ENCODE measurements around the gene LAMC3.

Gene LAMC3

DNA sequence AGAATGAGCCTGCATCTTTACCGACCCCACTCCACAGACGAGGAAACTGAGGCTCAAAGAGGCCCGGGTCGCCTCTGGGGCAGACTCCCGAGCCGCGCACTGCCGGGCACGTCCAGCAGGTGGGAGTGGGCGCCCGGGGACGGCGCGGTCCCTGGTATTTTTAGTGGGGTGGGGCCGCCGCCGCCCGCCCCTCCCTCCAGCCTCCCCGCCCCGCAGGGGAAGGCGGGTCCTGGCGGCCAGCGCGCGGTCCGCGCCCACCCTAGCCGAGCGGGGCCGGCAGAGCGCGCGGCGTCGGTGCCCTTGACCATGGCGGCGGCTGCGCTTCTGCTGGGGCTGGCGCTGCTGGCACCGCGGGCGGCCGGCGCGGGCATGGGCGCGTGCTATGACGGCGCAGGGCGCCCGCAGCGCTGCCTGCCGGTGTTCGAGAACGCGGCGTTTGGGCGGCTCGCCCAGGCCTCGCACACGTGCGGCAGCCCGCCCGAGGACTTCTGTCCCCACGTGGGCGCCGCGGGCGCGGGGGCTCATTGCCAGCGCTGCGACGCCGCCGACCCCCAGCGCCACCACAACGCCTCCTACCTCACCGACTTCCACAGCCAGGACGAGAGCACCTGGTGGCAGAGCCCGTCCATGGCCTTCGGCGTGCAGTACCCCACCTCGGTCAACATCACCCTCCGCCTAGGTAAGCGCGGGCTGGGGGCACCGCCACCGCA lies at the start of gene LAMC3:
LAMC3 (plus strand) TSS at position 266 of the 710 bp plus-strand sequence; CDS start at position 307, 41 bp downstream.
- no peak for DNase-seq (ENCODE audit: low read depth)

DNA sequence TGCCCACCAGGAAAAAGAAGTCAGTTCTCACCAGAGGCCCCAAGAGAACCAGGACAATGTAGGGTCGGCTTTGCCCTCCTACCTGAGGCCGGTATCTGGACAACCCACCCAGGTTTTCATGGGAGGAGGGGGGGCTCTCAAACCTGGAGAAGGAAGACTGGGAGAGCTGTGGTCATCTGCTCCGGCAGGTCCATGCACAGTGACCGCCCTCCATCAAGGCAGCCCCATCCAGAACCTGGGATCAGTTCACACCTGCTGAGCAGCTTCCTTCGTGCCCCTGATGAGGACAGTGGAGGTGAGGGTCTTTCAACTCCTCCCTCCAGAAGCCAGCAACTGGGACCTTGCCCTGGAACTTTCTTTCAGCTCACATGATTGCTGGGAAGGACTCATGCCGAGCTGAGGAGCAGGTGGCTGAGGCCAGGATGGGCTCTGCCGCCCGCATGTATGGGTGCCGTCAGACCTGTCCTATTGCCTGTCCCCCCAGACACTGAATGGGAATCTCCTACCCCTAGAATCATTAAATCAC lies 49.1 kb upstream of the LAMC3 start:
- no peak for DNase-seq (ENCODE audit: low read depth)

DNA sequence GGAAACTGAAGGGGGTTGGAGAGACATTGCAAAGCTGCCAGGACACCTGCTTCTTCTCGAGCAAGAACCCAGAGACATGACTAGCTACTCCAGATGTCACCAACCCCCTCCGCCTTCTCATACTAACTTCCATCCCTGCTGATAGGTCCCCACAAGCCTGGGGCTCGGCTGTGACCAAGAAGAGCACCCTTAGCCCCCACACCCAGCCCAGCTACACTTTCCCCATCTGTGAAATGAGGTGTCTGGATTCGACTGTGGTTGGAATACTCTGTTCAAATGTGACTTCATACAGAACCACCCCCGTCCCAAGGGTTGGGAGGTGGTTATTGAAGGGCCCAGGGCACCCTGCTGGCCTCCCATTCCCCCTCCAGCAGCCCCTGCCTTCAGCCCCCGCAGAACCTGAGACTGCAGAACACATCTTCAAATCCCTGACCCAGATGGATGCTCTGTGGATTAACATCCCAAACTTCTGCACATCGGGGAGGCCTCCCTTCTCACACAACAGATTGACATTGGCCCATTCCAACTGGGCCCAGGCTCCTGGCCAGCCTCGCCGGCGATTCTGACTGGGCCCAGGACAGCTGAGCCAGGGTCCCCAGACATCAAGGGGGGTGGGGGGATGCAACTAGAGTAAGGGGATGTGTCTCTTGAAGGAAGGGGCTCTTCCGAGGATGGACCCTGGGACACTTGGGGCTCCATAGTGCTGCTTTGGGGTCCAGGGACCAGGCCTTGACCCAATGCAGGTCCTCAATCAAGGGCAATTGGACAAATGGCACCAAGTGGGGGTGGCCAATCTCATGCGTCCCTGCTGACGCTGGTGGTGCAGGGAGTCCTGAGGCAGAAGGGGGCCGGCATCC lies 48.2 kb upstream of the LAMC3 start:
- no peak for DNase-seq (ENCODE audit: low read depth)

DNA sequence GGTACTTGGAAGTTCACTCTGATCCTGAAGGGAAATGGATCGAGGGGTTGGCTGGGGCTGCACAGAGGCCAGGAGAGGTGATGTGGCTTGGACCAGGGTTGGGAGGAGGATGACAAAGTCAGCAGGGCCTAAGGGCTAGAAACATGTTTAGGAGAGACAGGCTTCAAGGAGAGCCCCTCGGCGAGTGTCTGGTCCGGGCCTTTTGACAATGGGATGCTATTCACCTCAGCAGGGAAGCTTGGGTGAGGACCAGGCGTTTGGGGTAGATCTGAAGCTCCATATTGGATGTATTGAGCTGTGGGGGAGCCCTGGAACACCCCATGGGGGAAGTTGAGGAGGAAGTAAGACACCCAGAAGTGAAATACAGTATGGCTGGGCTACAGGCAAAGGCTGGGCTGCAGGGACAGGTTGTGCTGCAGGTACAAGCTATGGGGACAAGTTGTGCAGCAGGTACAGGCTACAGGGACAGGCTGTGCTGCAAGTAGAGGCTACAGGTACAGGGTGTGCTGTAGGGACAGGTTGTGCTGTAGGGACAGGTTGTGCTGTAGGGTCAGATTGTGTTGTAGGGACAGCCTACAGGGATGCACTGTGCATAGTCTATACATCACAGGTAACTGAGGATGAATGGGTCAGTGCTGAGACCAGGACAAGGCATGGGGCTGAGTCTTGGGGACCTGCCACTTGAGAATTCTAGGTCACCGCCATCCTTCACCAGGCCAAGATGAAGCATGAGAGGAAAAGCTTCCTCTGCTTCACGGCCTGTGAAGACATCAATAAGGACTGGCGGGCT lies 47.3 kb upstream of the LAMC3 start:
- DNase-seq (ENCODE audit: low read depth) = no peak

DNA sequence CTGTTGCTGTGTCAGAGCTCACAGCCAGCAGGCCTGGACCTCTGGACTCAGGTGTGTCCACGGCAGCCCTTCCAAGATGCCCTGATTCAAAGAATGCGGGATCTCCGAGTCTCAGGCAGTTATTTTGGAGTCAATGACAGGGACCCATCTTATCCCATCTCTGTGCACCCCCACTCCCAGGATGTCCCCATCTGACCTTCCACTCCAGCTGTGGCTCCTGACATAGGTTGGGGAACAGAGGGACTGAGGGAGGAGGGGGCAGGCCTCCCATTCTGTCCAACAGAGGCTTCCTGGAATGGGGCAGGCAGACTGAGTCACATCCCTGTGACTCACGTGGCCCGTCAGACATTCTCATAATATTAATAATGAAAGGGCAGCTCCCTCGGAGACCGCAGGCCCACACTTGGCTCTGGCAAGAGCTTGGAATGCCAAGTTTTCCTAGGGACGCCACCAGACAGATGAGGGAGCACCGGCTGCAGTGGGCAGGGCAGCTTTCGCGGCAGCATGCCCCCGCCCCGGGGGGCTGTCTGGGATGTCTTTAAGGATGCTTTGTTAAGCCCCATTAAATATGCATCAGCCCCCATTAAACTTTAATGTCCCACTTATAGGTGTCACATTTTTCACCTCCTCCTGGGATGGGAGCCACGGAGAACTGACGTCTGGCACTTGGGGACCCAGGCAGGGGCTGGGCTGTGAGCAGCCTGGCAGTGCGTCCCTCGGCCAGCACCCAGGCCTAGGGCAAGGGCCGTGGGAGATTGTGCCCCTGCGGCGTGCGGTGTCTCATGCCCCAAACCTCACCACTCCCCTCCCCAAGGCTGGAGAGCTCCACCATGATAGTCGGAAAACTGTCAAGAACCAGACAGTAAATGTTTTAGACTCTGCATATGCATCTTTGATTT lies 46.3 kb upstream of the LAMC3 start:
- DNase-seq (ENCODE audit: low read depth) = peak; percentile 95

DNA sequence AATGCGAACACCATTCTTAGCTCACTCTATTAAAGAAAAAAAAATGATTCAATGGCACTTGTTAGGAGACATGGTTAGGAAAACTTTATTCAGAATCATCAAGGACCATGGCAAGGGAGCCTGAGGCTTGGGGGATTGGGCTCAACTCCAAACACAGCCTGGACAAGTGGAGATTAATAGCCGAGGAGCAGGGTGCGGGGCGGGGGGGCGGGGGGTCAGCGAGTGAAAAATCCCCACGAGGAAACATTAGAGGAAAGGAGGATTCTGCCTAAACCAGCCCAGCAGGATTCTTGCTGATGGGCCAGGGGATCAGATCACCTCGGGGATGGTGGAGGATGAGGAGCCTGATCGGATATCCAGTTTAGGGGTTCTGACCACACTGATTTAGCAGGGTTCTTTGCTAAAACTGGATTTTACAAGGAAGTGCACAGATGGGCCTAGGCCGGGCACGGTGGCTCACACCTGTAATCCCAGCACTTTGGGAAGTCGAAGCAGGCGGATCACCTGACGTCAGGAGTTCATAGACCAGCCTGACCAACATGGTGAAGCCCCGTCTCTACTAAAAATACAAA lies 45.6 kb upstream of the LAMC3 start:
- DNase-seq (ENCODE audit: low read depth) = no peak

DNA sequence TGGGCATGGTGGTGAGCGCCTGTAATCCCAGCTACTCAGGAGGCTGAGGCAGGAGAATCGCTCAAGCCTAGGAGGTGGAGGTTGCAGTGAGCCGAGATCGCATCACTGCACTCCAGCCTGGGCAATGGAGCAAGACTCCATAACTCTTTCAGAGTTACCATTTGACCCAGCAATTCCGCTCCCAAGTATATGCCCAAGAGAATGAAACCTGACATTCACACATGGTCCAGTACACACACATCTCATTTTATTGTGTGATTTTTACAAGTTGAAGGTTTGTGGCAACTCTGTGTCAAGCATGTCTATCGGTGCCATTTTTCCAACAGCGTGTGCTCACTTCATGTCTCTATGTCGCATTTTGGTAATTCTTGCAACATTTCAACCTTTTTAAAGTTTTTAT lies 45.1 kb upstream of the LAMC3 start:
- no peak for DNase-seq (ENCODE audit: low read depth)

DNA sequence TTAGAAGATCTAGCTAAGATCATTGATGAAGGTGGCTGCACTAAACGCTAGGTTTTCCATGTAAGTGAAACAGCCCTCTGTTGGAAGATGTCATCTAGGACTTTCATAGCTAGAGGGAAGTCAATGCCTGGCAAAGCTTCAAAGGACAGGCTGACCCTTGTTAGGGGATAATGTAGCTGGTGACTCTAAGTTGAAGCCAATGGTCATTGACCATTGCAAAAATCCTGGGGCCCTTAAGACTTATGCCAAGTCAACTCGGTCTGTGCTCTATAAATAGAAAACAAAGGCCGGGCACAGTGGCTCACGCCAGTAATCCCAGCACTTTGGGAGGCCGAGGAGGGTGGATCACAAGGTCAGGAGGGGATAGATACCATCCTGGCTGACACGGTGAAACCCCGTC lies 43.3 kb upstream of the LAMC3 start:
- no peak for DNase-seq (ENCODE audit: low read depth)

DNA sequence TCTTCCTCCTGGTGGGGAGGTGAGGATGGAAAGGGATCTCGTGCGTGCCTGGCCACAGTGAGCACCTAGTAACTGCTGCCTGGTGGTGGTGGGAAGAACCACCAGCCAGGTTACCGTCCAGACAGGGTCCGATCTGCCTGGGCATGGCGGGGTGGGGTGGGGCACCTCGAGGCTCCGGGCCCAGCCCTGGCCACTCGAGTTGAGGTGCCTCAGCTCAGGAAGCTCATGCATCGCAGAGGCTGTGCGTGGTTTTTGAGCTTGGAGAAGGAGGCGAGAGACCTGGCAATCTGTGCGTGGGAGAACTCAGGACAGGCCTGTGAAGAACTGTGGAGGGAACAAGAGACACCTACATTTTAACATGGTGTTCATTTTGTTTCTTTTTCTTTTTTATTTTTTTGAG lies 38.9 kb upstream of the LAMC3 start:
- no peak for DNase-seq (ENCODE audit: low read depth)

DNA sequence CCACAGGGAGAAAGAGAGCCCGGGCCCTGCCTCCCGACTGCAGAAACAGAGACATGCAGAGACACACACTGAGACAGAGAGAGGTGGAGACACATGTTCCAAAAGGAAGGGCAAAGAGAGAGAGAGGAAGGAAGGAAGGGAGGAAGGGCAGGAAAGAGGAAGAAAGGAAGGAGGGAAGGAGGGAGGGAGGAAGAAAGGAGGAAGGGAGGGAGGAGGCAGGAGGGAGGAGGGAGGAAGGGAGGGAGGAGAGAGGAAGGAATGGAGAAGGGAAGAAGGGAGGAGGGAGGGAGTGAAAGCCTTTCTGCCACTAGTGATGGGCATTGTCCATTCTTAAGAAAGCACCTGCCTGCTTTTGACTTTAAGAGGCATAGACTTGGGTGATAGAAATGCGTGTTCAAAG lies 38.1 kb upstream of the LAMC3 start:
- DNase-seq (ENCODE audit: low read depth) = no peak

DNA sequence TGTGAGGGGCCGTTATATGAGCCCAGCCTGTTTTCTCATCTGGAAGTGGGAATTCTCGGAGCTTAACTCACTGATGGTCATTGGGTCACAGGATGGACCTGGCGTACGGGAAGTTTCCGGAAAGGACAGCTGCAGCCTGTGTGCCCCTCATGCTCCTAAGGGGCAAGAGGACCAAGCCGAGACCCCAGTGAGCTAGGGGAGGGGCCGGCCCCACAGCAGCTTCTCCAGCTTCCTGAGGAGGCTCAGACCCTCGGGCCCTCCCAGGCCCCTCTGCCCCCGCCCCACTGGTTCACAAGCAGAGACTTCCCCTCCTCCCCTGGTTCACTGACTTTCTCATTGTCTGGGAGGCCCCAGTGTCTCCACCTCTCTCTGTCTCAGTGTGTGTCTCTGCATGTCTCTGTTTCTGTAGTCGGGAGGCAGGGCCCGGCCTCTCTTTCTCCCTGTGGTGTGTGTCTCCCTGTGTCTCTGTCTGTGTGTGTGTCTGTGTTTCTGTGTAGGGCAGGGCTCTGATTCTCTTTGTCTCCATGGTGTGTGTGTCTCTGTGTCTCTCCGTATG lies 37.6 kb upstream of the LAMC3 start:
- no peak for DNase-seq (ENCODE audit: low read depth)

DNA sequence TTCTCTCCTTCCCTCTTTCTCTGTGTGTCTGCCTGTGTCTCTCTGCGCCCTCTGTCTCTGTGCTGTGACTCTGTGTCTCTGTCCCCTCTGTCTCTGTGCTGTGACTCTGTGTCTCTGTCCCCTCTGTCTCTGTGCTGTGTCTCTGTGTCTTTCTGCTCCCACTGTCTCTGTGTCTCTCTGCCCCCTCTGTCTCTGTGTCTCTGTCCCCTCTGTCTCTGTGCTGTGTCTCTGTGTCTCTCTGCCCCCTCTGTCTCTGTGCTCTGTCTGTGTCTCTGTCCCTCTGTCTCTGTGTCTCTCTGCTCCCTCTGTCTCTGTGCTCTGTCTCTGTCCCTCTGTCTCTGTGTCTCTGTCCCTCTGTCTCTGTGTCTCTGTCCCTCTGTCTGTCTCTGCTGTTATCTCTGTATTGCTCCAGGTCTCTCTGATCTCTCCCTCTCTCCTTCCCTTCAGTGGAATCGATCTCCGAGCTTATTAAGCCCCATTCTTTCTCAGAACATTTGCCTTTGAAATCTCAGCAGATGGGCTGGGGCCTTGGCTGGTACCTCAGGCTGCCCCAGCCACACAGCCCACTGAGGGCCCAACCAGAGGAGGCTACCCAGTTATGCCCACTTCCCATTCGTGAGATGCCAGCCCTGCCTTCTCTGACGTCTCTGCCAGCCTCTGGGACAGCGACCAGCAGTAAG lies 36.6 kb upstream of the LAMC3 start:
- DNase-seq (ENCODE audit: low read depth) = no peak

DNA sequence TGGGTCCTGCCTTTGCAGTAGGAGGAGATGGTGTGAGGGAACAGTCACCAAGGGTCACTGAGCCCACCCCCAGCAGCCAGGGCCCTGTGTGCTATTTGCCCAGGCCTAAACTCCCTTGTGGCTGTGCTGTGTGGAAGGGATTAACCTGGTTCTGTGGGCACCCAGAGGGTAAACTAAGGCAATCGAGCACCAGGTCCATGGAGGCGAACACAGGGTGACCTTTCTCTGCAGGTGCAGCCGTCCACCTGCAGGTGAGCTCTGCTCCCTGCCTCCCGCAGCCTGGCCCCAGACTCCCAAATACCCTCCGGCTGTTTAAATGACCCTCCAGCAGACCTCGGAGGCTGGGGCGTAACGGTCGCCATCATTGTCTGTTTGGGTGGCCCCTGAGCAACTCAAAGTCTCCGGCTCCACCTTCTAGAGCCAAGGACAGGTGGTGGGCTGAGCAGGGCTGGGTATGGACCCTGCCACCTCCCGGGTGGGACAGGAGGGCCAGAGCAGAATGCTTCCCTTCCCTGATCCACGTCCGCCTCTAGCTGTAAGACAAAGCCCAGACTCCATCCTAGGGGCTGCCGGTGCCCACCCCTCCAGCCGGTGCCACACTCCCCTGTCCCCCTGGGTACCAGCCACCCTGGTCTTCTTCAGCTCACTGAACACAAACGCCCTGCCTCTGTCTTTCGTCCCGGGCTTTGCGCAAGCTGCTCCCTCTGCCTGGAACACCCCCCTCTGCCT lies 35.9 kb upstream of the LAMC3 start:
- DNase-seq (ENCODE audit: low read depth) = no peak

DNA sequence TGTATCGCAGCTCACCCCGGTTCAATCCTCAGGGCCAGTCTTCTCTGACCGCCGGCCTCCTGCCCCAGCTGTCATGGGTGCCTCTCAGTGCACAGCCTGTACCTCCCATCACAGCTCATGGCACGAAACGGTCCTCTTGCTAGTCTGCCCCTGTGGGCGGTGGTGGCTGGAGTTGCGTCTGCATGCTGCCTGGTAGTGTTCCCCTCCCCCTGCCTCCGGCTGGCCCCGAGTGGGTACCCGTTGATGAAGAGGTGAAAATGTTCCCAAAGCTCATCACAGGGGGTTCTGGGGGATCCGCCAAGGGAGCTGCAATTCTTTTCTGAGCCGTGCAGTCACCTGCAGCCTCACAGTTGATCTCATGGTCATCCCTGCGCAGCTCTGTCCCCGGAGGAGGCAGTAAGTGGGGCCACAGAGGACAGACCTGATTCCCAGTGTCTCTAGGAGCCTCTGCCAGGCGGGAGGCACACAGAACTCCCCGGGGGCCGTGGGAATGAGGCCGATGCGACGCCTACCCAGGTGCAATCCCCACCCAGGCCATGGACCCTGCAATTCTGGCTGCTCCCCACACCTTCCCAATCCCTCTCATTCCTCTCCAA lies 35.2 kb upstream of the LAMC3 start:
- no peak for DNase-seq (ENCODE audit: low read depth)

DNA sequence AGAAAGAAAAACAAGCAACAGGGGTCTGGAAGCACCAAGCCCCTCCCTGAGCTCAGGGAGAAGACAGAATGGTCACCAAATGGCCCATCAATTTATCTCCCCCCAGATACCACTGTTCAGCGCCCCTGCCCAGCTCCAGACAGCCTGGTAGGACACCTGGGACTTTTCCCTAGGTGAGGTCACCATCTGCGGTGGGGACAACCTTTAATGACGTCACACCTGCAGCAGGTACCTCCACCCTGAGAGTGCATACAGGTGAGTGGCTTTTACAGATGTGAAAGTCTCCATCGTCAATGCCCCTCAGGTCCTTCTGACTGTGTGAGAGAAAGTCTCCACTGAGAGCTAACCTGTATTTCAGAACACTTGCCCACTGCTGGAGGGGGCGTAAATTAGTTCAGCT lies 34.3 kb upstream of the LAMC3 start:
- DNase-seq (ENCODE audit: low read depth) = no peak

DNA sequence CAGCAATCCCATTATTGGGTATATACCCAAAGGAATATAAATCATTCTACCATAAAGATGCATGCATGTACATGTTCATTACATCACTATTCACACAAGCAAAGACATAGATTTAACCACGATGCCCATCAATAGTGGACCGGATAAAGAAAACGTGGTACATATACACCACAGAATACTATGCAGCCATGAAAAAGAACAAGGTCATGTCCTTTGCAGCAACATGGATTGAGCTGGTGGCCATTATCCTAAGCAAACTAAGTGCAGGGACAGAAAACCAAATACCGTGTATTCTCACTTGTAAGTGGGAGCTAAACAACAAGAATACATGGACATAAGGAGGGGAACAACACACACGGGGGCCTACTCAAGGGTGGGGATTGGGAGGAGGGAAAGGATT lies 33.8 kb upstream of the LAMC3 start:
- DNase-seq (ENCODE audit: low read depth) = no peak

DNA sequence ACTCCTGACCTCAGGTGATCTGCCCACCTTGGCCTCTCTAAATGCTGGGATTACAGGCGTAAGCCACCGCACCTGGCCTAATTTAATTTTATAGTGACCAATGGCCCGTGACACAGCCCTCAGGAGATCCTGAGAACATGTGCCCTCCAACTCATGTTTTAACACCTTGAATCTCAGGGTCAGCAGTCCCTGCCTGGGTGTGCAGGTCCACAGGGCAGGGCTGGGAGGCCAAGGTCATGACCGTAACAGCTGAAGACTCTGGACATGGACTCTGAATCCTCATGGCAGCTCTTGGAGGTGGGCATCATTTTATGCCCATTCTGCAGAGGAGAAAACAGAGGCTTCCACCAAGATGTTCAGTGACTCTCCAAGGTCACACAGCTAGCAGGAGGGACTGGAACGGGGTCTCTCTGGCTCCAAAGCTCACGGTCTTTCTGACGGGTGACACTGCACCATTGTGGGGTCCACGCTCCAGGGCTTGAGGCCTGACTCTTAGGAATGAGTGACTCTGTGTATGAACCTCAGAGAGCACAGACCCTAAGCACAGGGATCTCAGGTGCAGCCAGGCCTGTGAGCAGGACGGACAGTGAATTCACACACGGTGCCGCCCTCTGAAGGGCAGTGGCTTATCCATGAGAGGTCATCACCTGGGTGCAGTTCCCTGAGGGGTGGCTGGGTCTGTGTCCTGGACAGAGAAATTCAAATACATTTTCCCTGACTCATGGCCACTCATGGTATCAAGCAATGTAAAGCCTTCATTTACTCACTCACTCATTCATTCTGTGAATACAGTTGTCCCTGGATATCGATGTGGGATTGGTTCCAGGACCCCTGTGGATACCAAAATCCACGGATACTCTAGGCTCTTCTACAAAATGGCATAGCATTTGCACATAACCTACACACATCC lies 32.8 kb upstream of the LAMC3 start:
- no peak for DNase-seq (ENCODE audit: low read depth)

DNA sequence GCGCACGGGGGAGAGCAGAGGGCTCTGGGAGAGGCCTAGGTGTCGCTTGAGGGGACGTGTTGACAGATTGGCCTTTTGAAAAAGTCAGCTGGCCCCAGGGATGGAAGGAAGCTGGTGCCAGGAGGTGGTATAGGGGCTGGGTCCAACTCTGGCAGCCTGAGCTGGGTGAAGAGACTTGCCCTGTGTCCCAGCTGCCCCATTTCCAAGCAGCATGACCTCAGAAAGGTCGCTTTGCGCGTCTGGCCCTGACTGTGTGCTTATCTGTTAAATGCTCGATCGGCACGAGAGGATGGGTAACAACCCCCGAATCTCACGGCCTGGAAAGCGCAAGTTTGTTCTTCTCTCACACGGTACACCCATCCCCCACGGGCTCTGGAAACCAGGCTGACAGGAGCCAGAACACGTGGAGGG lies 31.2 kb upstream of the LAMC3 start:
- DNase-seq (ENCODE audit: low read depth) = no peak
